Tibial artery (tissue), 4 donors: ENCODE results near the gene PPP4R4.

Experiments used
- DNase-seq, 2 donors: peaks; one replicate each; pipeline ENCODE4 v3.0.0-alpha.2; 2019
- H3K27ac ChIP-seq, 2 donors: fragments of 200-600 bp; sonication (generic) in 1 of 2; 1 replicate in 1 of 2; 2 replicates in 1 of 2; pipeline ENCODE4 v1.5.1; 2018 to 2019; ENCODE audit warnings: mild to moderate bottlenecking in 1 of 2
- H3K27me3 ChIP-seq, 2 donors: fragments of 200-600 bp; sonication (generic) in 1 of 2; one replicate each; pipeline versions ENCODE4 v1.5.1 to v1.6.0; 2016 to 2019
- H3K36me3 ChIP-seq, 3 donors: fragments of 200-600 bp; sonication (generic) in 2 of 3; one replicate each; pipeline ENCODE4 v1.5.1; 2016 to 2019; ENCODE audit warnings: mild to moderate bottlenecking in 2 of 3
- H3K4me1 ChIP-seq, 4 donors: fragments of 200-600 bp; sonication (generic) in 2 of 4; 1 replicate in 3 of 4; 2 replicates in 1 of 4; pipeline ENCODE4 v1.5.1; 2016 to 2019
- H3K4me3 ChIP-seq, 2 donors: fragments of 200-600 bp; sonication (generic) in 1 of 2; 1 replicate in 1 of 2; 2 replicates in 1 of 2; pipeline ENCODE4 v1.5.1; 2018 to 2019; ENCODE audit warnings: mild to moderate bottlenecking in 2 of 2
- H3K9me3 ChIP-seq, 3 donors: fragments of 200-600 bp; sonication (generic) in 1 of 3; one replicate each; pipeline ENCODE4 v1.5.1; 2016 to 2019
- CTCF ChIP-seq, 2 experiments: fragments of 200-600 bp in 1 of 2; fragments of 450-650 bp in 1 of 2; IDR thresholded peaks; one replicate each; pipeline ENCODE4 v1.5.1; 2017 to 2019; ENCODE audit warnings: antibody characterized with exemption in 2 of 2, mild to moderate bottlenecking in 1 of 2, moderate library complexity in 1 of 2
- intact Hi-C: fragments of 100-400 bp; cut with DNase I; formaldehyde crosslinking; loops from one replicate; pipeline ENCODE4 v1.15.0; 2023; ENCODE audit warnings: low total_unique reads

PPP4R4 gene

GRCh38 chr14:94170136-94170535 is 4.0 kb upstream of the PPP4R4 start:
- peaks cover 6 to 17% (median 16%) of the 10 kb centered on the region in 4 donors for H3K4me1 ChIP-seq
- H3K27me3 ChIP-seq = peaks cover 0 to 46% of the 10 kb centered on the region in 2 donors
- no peak for TF ChIP-seq CTCF (IDR thresholded peaks at IDR 0.05)
- no peaks in the 10 kb centered on the region for H3K36me3 ChIP-seq
- H3K4me3 ChIP-seq = no peak overlapping the region
- DNase-seq = no peak
- no peaks in the 10 kb centered on the region for H3K9me3 ChIP-seq
- no peak overlapping the region for H3K27ac ChIP-seq
- intact Hi-C loops = no loop called here

DNA sequence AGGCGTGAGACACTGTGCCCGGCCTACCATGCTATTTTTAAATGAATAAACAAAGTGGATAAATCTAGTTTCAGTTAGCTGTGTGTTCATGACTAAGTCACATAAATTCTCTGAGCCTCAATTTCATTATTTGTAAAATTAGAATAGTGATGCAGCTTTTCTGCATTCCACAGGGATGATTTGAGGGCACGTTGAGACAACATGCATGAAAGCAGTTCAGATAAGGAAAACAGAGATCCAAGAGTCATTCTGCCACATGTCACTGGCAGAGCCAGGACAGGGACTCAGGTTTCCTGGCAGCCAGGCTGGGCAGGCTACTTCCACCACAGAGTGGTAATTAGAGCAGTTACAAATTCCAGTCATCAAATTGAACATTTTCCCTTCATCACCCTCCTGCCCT is 2.9 kb upstream of the PPP4R4 start:
- intact Hi-C loops = no loop called here
- H3K27ac ChIP-seq = no peak overlapping the region

GRCh38 chr14:94172545-94172944 is 1.6 kb upstream of the PPP4R4 start:
- DNase-seq = no peak
- Histone ChIP-seq H3K4me1 (peaks cover 6 to 22% (median 18%) of the 10 kb centered on the region in 4 donors), H3K9me3 (no peaks in the 10 kb centered on the region), H3K4me3 (no peak overlapping the region), H3K27me3 (peaks cover 3 to 47% of the 10 kb centered on the region in 2 donors), H3K36me3 (no peaks in the 10 kb centered on the region), H3K27ac (no peak overlapping the region)
- intact Hi-C loops = no loop called here
- no peak for TF ChIP-seq CTCF (IDR thresholded peaks at IDR 0.05)

More for the DNA sequence above, 2.9 kb upstream of the PPP4R4 start:
- Histone ChIP-seq H3K27me3 (peaks cover 3 to 46% of the 10 kb centered on the region in 2 donors), H3K4me1 (peaks cover 6 to 22% (median 18%) of the 10 kb centered on the region in 4 donors), H3K36me3 (no peaks in the 10 kb centered on the region), H3K9me3 (no peaks in the 10 kb centered on the region), H3K4me3 (no peak overlapping the region)
- TF ChIP-seq CTCF (IDR thresholded peaks at IDR 0.05) = no peak
- DNase-seq = no peak

GRCh38 chr14:94173471-94173884 is 644 bp upstream of the PPP4R4 start:
- peaks cover 3 to 52% of the 10 kb centered on the region in 2 donors for H3K27me3 ChIP-seq
- no peaks in the 10 kb centered on the region for H3K9me3 ChIP-seq
- intact Hi-C loops = no loop called here
- H3K4me3 ChIP-seq = peak overlapping the region; percentile 53 to 68
- no peak overlapping the region for H3K27ac ChIP-seq
- peaks cover 6 to 22% (median 18%) of the 10 kb centered on the region in 4 donors for H3K4me1 ChIP-seq
- no peak for DNase-seq
- no peak for TF ChIP-seq CTCF (IDR thresholded peaks at IDR 0.05)
- no peaks in the 10 kb centered on the region for H3K36me3 ChIP-seq

DNA sequence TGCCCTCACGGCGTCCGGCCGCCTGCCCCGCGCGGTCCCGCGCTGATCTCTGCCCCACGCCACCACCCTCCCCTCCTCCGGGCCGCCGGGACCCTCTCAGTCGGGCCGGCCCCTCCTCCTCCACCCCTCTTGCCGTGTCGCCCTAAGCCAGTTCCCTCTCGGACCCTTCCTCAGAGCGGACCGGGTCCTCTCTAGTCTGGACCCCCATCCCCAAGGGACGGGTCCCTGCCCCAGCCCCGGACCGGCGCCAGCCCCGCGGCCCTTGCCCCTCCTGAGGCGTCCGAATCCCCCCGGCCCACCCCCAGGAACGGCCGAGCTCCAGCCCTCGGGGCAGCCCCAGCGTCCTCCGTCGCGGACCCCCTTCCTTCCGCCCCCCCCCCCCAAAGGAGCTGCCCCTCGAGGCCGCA is 485 bp downstream of the PPP4R4 start:
- Histone ChIP-seq H3K27ac (no peak overlapping the region), H3K36me3 (no peaks in the 10 kb centered on the region), H3K4me3 (peak overlapping the region; percentile 53 to 68), H3K4me1 (peaks cover 6 to 22% (median 18%) of the 10 kb centered on the region in 4 donors), H3K9me3 (no peaks in the 10 kb centered on the region), H3K27me3 (peaks cover 3 to 54% of the 10 kb centered on the region in 2 donors)
- intact Hi-C loops = no loop called here
- peak in 1 of 2 donors; percentile 70 for DNase-seq
- TF ChIP-seq CTCF (IDR thresholded peaks at IDR 0.05) = no peak
